ENCODE results near the gene ZNF525. TPM values are rescaled to one million over a fixed set of nuclear protein-coding genes. Genes with fewer than 3 reads are reported as not detected.
A peak's percentile ranks its signal among the peaks of the same experiment; 100 is the strongest.

Gene ZNF525
- total RNA-seq (2021; ENCODE audit: unreplicated experiment) = 10.2 TPM
- 3.5 and 5.0 TPM in 2 replicates for polyA plus RNA-seq (2012)
- percentile 64 among the genes with signal in this experiment for Bru-seq, nascent RNA
- BruChase-seq, experiment 1, labeled RNA remaining after a 6-hour chase = percentile 62 among the genes with signal in this experiment
- percentile 71 among the genes with signal in this experiment for BruChase-seq, experiment 2, labeled RNA remaining after a 2-hour chase
- long read RNA-seq, transcript ZNF525-202 (4 exons, 3,890 nt) = major isoform, 7 of 11 reads
- long read RNA-seq, partial matches to known transcripts = 0 of 11 reads
- long read RNA-seq, other reads (novel, unspliced or antisense) = 3 of 11 reads

DNA sequence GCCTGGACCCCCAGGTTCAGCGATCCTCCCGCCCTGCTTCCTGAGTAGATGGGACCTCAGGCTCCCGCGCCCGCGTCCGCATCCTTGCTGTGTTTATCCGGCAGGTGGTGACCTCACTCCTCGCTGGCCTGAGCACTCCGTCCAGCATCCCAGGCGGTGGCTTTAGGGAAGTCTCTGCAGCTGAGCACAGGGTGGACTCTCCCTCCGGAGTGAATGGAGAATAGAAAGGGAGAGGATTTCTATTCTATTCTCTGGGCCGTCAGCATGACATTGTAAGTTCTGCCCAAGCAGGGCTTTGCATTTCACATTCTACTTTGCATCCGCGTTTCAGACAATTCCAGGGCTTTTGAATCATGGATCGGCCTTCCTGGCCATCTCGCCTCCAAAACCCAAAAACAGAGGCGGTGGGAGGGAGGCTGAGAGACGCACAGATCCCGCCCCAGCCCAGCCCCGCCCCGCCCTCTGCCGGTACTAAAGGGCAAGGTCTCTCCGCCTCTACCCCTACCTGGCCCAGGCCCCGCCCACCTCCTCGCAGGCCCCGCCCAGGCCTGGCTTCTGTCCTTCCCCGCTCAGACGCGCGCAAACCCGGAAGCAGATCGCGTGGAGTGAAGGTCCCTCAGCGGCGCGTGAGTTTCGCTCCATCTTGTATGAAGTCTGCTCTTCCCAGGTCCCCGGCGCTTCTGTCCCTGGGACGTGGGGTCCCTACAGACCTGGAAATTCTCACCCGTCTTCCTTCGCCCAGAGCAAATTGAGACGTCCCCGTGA is at the start of gene ZNF525:
Gene ZNF525 (plus strand): TSS at position 572 of the 765 bp plus-strand sequence. CDS start 6,577 bp downstream, outside the sequence.
- Histone ChIP-seq H3K27ac (ENCODE audit: low read depth, low read length) (peak within 1 kb of the TSS; percentile 53), H2AFZ (ENCODE audit: low read depth, low read length, poor library complexity, severe bottlenecking) (peak within 1 kb of the TSS; percentile 78), H3K27me3 (ENCODE audit: insufficient read depth, low read length) (no peaks in the 10 kb centered on the region), H3K4me2 (ENCODE audit: low read length) (peak within 1 kb of the TSS; percentile 94), H3K79me2 (ENCODE audit: insufficient read depth, low read length) (peaks cover 11% of the 10 kb centered on the region; the same call in 1 of the 2 replicates), H4K20me1 (ENCODE audit: insufficient read depth) (no peaks in the 10 kb centered on the region), H3K4me3 (replicated peaks in 1 of 2; ENCODE audit: low read depth in 1 of 2, low read length in 2 of 2) (peak within 1 kb of the TSS; percentile 66 to 86), H3K9me2 (ENCODE audit: insufficient read depth) (no peaks in the 10 kb centered on the region), H3K36me3 (ENCODE audit: control insufficient read depth in 1 of 2, insufficient read depth in 2 of 2, low read length in 2 of 2) (no peaks in the 10 kb centered on the region), H3K9ac (ENCODE audit: low read length) (peak within 1 kb of the TSS; percentile 81), H3K4me1 (ENCODE audit: control insufficient read depth in 1 of 2, insufficient read depth in 2 of 2, low read length in 2 of 2) (peaks cover 0 to 4% of the 10 kb centered on the region in 2 experiments; a peak in 1 of 4 replicates), H3K9me3 (ENCODE audit: control insufficient read depth in 1 of 2, insufficient read depth in 1 of 2, low read depth in 1 of 2, low read length in 2 of 2) (no peaks in the 10 kb centered on the region)
- ChIA-PET POLR2A (no interaction called here), CTCF (no interaction called here), RAD21 (ENCODE audit: low non-redundant PET in 1 of 2, low total read pairs in 2 of 2, uncharacterized antibody in 2 of 2, unreplicated experiment in 2 of 2) (no interaction called here)
- ATAC-seq (peak; percentile 100), DNase-seq (ENCODE audit: low read depth, low spot score) (peak; percentile 75)
- intact Hi-C loops (cut with micrococcal nuclease) = loop anchor here (5.0 to 10.0 kb wide), 3 partner anchors 33 to 171 kb away; partner anchors contain the start of genes ZNF665 and ZNF845
- no TSS peak for BruUV-seq (replicated peaks)
- no peak for TF ChIP-seq CEBPB (IDR thresholded peaks at IDR 0.05; ENCODE audit: low read depth)
- TF ChIP-seq SP1 (IDR thresholded peaks at IDR 0.05; ENCODE audit: low read depth) = peak; percentile 15
- no peak for TF ChIP-seq EZH2phosphoT487 (IDR thresholded peaks at IDR 0.05; ENCODE audit: borderline replicate concordance)
- TF ChIP-seq POLR2AphosphoS5 (IDR thresholded peaks at IDR 0.05; ENCODE audit: low read depth, low read length) = peak; percentile 92
- no peak for TF ChIP-seq JUND (IDR thresholded peaks at IDR 0.05)
- TF ChIP-seq POLR2A (IDR thresholded peaks at IDR 0.05; ENCODE audit: borderline replicate concordance, extremely low read depth, insufficient read depth, insufficient read length) = no peak
- TF ChIP-seq, protein P1, sequence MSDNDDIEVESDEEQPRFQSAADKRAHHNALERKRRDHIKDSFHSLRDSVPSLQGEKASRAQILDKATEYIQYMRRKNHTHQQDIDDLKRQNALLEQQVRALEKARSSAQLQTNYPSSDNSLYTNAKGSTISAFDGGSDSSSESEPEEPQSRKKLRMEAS (IDR thresholded peaks at IDR 0.05) = peak; percentile 69
- peak; percentile 82 for TF ChIP-seq SIN3A (IDR thresholded peaks at IDR 0.05; ENCODE audit: low read depth)
- no peak for TF ChIP-seq ZFX (IDR thresholded peaks at IDR 0.05)
- no peak for TF ChIP-seq YY1 (IDR thresholded peaks at IDR 0.05; ENCODE audit: extremely low read depth, insufficient replicate concordance, low read depth, low read length)
- TF ChIP-seq SRF (IDR thresholded peaks at IDR 0.05; ENCODE audit: low read depth) = no peak
- no peak for TF ChIP-seq EGR1 (IDR thresholded peaks at IDR 0.05; ENCODE audit: low read depth)
- TF ChIP-seq TCF7L2 (IDR thresholded peaks at IDR 0.05; ENCODE audit: borderline replicate concordance, extremely low read depth, insufficient read depth, insufficient read length) = no peak
- TF ChIP-seq, protein P2, sequence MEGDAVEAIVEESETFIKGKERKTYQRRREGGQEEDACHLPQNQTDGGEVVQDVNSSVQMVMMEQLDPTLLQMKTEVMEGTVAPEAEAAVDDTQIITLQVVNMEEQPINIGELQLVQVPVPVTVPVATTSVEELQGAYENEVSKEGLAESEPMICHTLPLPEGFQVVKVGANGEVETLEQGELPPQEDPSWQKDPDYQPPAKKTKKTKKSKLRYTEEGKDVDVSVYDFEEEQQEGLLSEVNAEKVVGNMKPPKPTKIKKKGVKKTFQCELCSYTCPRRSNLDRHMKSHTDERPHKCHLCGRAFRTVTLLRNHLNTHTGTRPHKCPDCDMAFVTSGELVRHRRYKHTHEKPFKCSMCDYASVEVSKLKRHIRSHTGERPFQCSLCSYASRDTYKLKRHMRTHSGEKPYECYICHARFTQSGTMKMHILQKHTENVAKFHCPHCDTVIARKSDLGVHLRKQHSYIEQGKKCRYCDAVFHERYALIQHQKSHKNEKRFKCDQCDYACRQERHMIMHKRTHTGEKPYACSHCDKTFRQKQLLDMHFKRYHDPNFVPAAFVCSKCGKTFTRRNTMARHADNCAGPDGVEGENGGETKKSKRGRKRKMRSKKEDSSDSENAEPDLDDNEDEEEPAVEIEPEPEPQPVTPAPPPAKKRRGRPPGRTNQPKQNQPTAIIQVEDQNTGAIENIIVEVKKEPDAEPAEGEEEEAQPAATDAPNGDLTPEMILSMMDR (IDR thresholded peaks at IDR 0.05 in 2 of 3, conservative IDR thresholded peaks at IDR 0.05 in 1 of 3; ENCODE audit: borderline replicate concordance in 1 of 3, insufficient read depth in 1 of 3, low read depth in 2 of 3, low read length in 2 of 3) = peak in 2 of 3 experiments; percentile 18 to 30; a peak in 1 of 6 replicates
- TF ChIP-seq, protein P3, sequence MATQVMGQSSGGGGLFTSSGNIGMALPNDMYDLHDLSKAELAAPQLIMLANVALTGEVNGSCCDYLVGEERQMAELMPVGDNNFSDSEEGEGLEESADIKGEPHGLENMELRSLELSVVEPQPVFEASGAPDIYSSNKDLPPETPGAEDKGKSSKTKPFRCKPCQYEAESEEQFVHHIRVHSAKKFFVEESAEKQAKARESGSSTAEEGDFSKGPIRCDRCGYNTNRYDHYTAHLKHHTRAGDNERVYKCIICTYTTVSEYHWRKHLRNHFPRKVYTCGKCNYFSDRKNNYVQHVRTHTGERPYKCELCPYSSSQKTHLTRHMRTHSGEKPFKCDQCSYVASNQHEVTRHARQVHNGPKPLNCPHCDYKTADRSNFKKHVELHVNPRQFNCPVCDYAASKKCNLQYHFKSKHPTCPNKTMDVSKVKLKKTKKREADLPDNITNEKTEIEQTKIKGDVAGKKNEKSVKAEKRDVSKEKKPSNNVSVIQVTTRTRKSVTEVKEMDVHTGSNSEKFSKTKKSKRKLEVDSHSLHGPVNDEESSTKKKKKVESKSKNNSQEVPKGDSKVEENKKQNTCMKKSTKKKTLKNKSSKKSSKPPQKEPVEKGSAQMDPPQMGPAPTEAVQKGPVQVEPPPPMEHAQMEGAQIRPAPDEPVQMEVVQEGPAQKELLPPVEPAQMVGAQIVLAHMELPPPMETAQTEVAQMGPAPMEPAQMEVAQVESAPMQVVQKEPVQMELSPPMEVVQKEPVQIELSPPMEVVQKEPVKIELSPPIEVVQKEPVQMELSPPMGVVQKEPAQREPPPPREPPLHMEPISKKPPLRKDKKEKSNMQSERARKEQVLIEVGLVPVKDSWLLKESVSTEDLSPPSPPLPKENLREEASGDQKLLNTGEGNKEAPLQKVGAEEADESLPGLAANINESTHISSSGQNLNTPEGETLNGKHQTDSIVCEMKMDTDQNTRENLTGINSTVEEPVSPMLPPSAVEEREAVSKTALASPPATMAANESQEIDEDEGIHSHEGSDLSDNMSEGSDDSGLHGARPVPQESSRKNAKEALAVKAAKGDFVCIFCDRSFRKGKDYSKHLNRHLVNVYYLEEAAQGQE (IDR thresholded peaks at IDR 0.05; ENCODE audit: low read depth) = no peak
- TF ChIP-seq CBX3 (IDR thresholded peaks at IDR 0.05; ENCODE audit: low read depth) = no peak
- TF ChIP-seq ZNF274 (IDR thresholded peaks at IDR 0.05; ENCODE audit: low read depth, low read length) = no peak
- TF ChIP-seq EZH2 (IDR thresholded peaks at IDR 0.05) = no peak
- TF ChIP-seq RAD21 (IDR thresholded peaks at IDR 0.05; ENCODE audit: low read depth) = no peak
- TF ChIP-seq ELF1 (IDR thresholded peaks at IDR 0.05; ENCODE audit: borderline replicate concordance, low read depth) = peak; percentile 90
- no peak for TF ChIP-seq FOSL1 (IDR thresholded peaks at IDR 0.05; ENCODE audit: low read depth)

All from HCT116 (cell line).